GM12878 (cell line): ENCODE measurements around the gene NECAB3. TPM values are rescaled to one million over a fixed set of nuclear protein-coding genes. Genes with fewer than 3 reads are reported as not detected.

Experiments used
- ATAC-seq: fragments of 200-7000 bp; cut with Tn5 transposase; 3 replicates; pipeline ENCODE4 v1.9.1; 2020; ENCODE audit warnings: mild to moderate bottlenecking, moderate library complexity
- BruUV-seq: library from RNA; stranded (reverse); fragments of 400-500 nt; replicated peaks from 2 replicates; lab custom pipeline; 2021; lab: Mats Ljungman, UMichigan
- CTCF ChIA-PET: fragments of 300-600 bp; sonication (Branson Sonifier 250); formaldehyde crosslinking; extraction: SDS; loops from one replicate; lab custom pipeline; 2021; ENCODE audit warnings: inconsistent platforms; lab: Yijun Ruan, JAX
- POLR2A ChIA-PET: fragments of 350-600 bp; formaldehyde crosslinking; extraction: SDS; loops from one replicate; lab custom pipeline; 2021; ENCODE audit warnings: inconsistent platforms; lab: Charles Lee
- RAD21 ChIA-PET: fragments of 300-600 bp; sonication (Branson Sonifier 250); formaldehyde crosslinking; loops from one replicate; lab custom pipeline; 2023; ENCODE audit warnings: antibody characterized with exemption; ENCODE audit not compliant: unreplicated experiment; lab: Charles Lee
- SMC1A ChIA-PET: fragments of 300-600 bp; sonication (Branson Sonifier 250); formaldehyde crosslinking; loops from one replicate; lab custom pipeline; 2023; ENCODE audit not compliant: unreplicated experiment, uncharacterized antibody; lab: Charles Lee
- DNase-seq: peaks from one replicate; pipeline ENCODE4 v3.0.0-alpha.2; 2011; ENCODE audit warnings: low read depth, low spot score
- FAIRE-seq: peaks from 3 replicates; lab custom pipeline; 2011; peaks lifted over from hg19 to GRCh38; lab: Jason Lieb, UNC
- H2AFZ ChIP-seq: 2 replicates; pipeline ENCODE4 v1.6.0; 2011; ENCODE audit warnings: low read depth, low read length, control low read depth; ENCODE audit not compliant: control insufficient read depth
- H3K27ac ChIP-seq: 2 replicates; pipeline ENCODE4 v1.5.1; 2011; ENCODE audit warnings: control low read depth; ENCODE audit not compliant: control insufficient read depth, insufficient read depth
- H3K27me3 ChIP-seq, 2 experiments: replicated peaks in 1 of 2; 2 replicates each; pipeline versions ENCODE4 v1.6.0 to v1.6.1; 2011; ENCODE audit warnings: low read length in 1 of 2; ENCODE audit not compliant: control insufficient read depth in 2 of 2, insufficient read depth in 2 of 2
- H3K36me3 ChIP-seq, 2 experiments: 2 replicates each; pipeline ENCODE4 v1.5.1; 2011; ENCODE audit warnings: low read length in 1 of 2; ENCODE audit not compliant: control insufficient read depth in 2 of 2, insufficient read depth in 2 of 2
- H3K4me1 ChIP-seq: 2 replicates; pipeline ENCODE4 v1.6.1; 2011; ENCODE audit warnings: mild to moderate bottlenecking, low read length, moderate library complexity, mixed read lengths; ENCODE audit not compliant: control insufficient read depth, insufficient read depth
- H3K4me2 ChIP-seq: 2 replicates; pipeline ENCODE4 v1.6.0; 2011; ENCODE audit warnings: control low read depth; ENCODE audit not compliant: control insufficient read depth, insufficient read depth
- H3K4me3 ChIP-seq: fragments of 200-600 bp; sonication (generic); 2 replicates; pipeline ENCODE4 v1.5.1; 2016
- H3K79me2 ChIP-seq: 2 replicates; pipeline ENCODE4 v1.6.0; 2011; ENCODE audit warnings: low read length; ENCODE audit not compliant: control insufficient read depth, insufficient read depth
- H3K9ac ChIP-seq: 2 replicates; pipeline ENCODE4 v1.8.0; 2011; ENCODE audit warnings: low read length, control low read depth, mixed read lengths; ENCODE audit not compliant: control insufficient read depth, insufficient read depth
- H3K9me3 ChIP-seq: replicated peaks from 3 replicates; pipeline ENCODE4 v1.5.1; 2011; ENCODE audit warnings: mild to moderate bottlenecking, low read length; ENCODE audit not compliant: control insufficient read depth, insufficient read depth
- H4K20me1 ChIP-seq: 2 replicates; pipeline ENCODE4 v1.6.0; 2011; ENCODE audit not compliant: control insufficient read depth, insufficient read depth
- BRCA1 ChIP-seq: IDR thresholded peaks from 2 replicates; pipeline ENCODE4 v1.6.1; 2011; ENCODE audit warnings: low read depth, low read length, improper control_type of control experiment
- CBX3 ChIP-seq: fragments of 200-600 bp; sonication (generic); IDR thresholded peaks from 2 replicates; pipeline ENCODE4 v1.6.1; 2016; ENCODE audit warnings: low read depth, borderline replicate concordance
- CHD2 ChIP-seq: IDR thresholded peaks from 2 replicates; pipeline ENCODE4 v1.6.1; 2011; ENCODE audit warnings: low read depth, low read length, improper control_type of control experiment, borderline replicate concordance
- EP300 ChIP-seq, 2 experiments: fragments of 150-350 bp in 1 of 2; IDR thresholded peaks; 2 replicates each; pipeline ENCODE4 v1.6.1; 2011 to 2012; ENCODE audit warnings: low read depth in 2 of 2, low read length in 2 of 2, borderline replicate concordance in 1 of 2, improper control_type of control experiment in 1 of 2, inconsistent platforms in 1 of 2; ENCODE audit not compliant: control insufficient read depth in 1 of 2
- MEF2B ChIP-seq: fragments of 450-650 bp; IDR thresholded peaks from 2 replicates; pipeline ENCODE4 v1.6.1; 2018; ENCODE audit warnings: mild to moderate bottlenecking, moderate library complexity; ENCODE audit not compliant: partially characterized antibody, poor library complexity, severe bottlenecking
- MXI1 ChIP-seq: fragments of 150-350 bp; IDR thresholded peaks from 2 replicates; pipeline ENCODE4 v1.6.1; 2011; ENCODE audit warnings: low read depth, mild to moderate bottlenecking, inconsistent platforms, low read length, improper control_type of control experiment
- NBN ChIP-seq: fragments of 450-650 bp; IDR thresholded peaks from 2 replicates; pipeline ENCODE4 v1.6.1; 2016
- NFXL1 ChIP-seq: fragments of 450-650 bp; IDR thresholded peaks from 2 replicates; pipeline ENCODE4 v1.6.1; 2017; ENCODE audit warnings: antibody characterized with exemption, mild to moderate bottlenecking, borderline replicate concordance
- NFYA ChIP-seq: IDR thresholded peaks from 2 replicates; pipeline ENCODE4 v1.6.1; 2011; ENCODE audit warnings: low read depth, mild to moderate bottlenecking, low read length, improper control_type of control experiment, borderline replicate concordance
- PAX8 ChIP-seq: fragments of 450-650 bp; IDR thresholded peaks from 2 replicates; pipeline ENCODE4 v1.6.1; 2017; ENCODE audit warnings: mild to moderate bottlenecking, moderate library complexity
- POLR2AphosphoS2 ChIP-seq: IDR thresholded peaks from 2 replicates; pipeline ENCODE4 v1.6.1; 2011; ENCODE audit warnings: low read depth, mild to moderate bottlenecking, low read length, improper control_type of control experiment, moderate library complexity
- RAD51 ChIP-seq: fragments of 450-650 bp; IDR thresholded peaks from 2 replicates; pipeline ENCODE4 v1.6.1; 2016; ENCODE audit warnings: moderate library complexity, mild to moderate bottlenecking, inconsistent platforms
- SIN3A ChIP-seq: IDR thresholded peaks from 2 replicates; pipeline ENCODE4 v1.6.1; 2012; ENCODE audit warnings: low read depth, low read length, improper control_type of control experiment
- SUZ12 ChIP-seq: fragments of 200-600 bp; sonication (generic); IDR thresholded peaks from one replicate; pipeline ENCODE4 v1.6.1; 2018; ENCODE audit warnings: antibody characterized with exemption, mild to moderate bottlenecking; ENCODE audit not compliant: unreplicated experiment
- TCF3 ChIP-seq: IDR thresholded peaks from 2 replicates; pipeline ENCODE4 v1.6.1; 2012; ENCODE audit warnings: low read depth, mild to moderate bottlenecking, low read length, borderline replicate concordance; ENCODE audit not compliant: insufficient read depth
- WGBS: methylation state at CpG from one replicate; pipeline ENCODE4 v1.1.6; 2016; ENCODE audit warnings: low lambda C conversion rate; ENCODE audit not compliant: insufficient replicate concordance, insufficient coverage; ENCODE audit errors: missing lambda C conversion rate; 5-methylcytosine and 5-hydroxymethylcytosine counted together
- in situ Hi-C: fragments of 300-500 bp; cut with MboI; formaldehyde crosslinking; loops from 9 replicates; pipeline ENCODE4 v1.14.3; 2018; ENCODE audit warnings: mixed read lengths
- intact Hi-C: fragments of 100-400 bp; cut with micrococcal nuclease; formaldehyde crosslinking; loops from one replicate; pipeline ENCODE4 v1.14.2; 2022; ENCODE audit not compliant: unreplicated experiment
- polyA plus RNA-seq, 11 experiments: library from polyadenylated mRNA; depleted of rRNA in 4 of 11; unstranded in 6 of 11; stranded (reverse) in 5 of 11; fragments of >200 nt; fragmentation: Nextera tagmentation in 4 of 11; fragmentation: Illumina TruSeq in 1 of 11; extraction: Ambion mirVana in 4 of 11; extraction: Trizol in 1 of 11; gene quantifications; 1 replicate in 1 of 11; 2 replicates in 10 of 11; pipeline versions ENCODE4 v1.2.1 to v1.2.3, GENCODE V29; 2011 to 2016; ENCODE audit warnings: inconsistent platforms in 2 of 11, missing spikeins in 2 of 11, low read depth in 1 of 11
- total RNA-seq, 4 experiments: library from RNA; depleted of rRNA in 3 of 4; stranded (reverse); fragments of >200 nt in 3 of 4; fragmentation: Illumina TruSeq in 1 of 4; extraction: Trizol in 1 of 4; gene quantifications; 2 replicates each; pipeline versions ENCODE4 v1.2.1 to v1.2.3, GENCODE V29; 2013 to 2021
- TF ChIP-seq, protein P1 (sequence below): fragments of 450-650 bp; IDR thresholded peaks from 2 replicates; pipeline ENCODE4 v1.6.1; 2017; ENCODE audit warnings: mild to moderate bottlenecking, low read depth, inconsistent platforms; ENCODE audit not compliant: poor library complexity, severe bottlenecking
- TF ChIP-seq, protein P2 (sequence below): fragments of 450-650 bp; conservative IDR thresholded peaks from 2 replicates; pipeline ENCODE4 v1.6.1; 2017; ENCODE audit warnings: mild to moderate bottlenecking, moderate library complexity
- TF ChIP-seq, protein P3 (sequence below), 3 experiments: IDR thresholded peaks in 2 of 3; conservative IDR thresholded peaks in 1 of 3; 2 replicates each; pipeline ENCODE4 v1.5.1; 2011; ENCODE audit warnings: low read depth in 3 of 3, low read length in 3 of 3, mild to moderate bottlenecking in 3 of 3, control low read depth in 2 of 3, moderate library complexity in 2 of 3, inconsistent platforms in 1 of 3, mixed read lengths in 1 of 3; ENCODE audit not compliant: control insufficient read depth in 2 of 3, insufficient read depth in 1 of 3; ENCODE audit errors: extremely low read depth in 1 of 3

NECAB3 gene
- total and polyA plus RNA-seq, 10 of the 15 experiments (the other 5 are each of a cell fraction or from before 2014, with no cell fraction given) = 0.21 to 17.0 (median 7.2) TPM

DNA sequence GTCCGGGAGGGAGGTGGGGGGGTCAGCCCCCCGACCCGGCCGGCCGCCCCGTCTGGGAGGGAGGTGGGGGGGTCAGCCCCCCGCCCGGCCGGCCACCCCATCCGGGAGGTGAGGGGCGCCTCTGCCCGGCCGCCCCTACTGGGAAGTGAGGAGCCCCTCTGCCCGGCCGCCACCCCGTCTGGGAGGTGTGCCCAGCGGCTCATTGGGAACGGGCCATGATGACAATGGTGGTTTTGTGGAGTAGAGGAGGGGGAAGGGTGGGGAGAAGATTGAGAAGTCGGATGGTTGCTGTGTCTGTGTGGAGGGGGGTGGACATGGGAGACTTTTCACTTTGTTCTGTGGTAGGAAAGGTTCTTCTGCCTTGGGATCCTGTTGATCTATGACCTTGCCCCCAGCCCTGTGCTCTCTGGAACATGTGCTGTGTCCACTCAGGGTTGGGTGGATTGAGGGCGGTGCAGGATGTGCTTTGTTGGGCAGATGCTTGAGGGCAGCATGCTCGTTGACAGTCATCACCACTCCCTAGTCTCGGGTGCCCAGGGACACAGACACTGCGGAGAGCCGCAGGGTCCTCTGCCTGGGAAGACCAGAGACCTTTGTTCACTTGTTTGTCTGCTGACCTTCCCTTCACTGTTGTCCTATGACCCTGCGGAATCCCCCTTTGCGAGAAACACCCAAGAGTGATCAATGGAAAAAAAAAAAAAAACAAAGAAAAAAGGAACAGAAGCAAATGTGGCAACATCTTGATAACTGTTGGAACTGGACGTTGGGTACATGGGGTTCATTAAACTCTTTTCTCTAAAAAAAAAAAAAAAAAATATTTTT is 27.6 kb upstream of the NECAB3 start:
- Histone ChIP-seq H3K4me3 (no peak overlapping the region), H3K9me3 (no peaks in the 10 kb centered on the region), H3K27ac (no peak overlapping the region), H3K79me2 (no peaks in the 10 kb centered on the region), H4K20me1 (no peaks in the 10 kb centered on the region), H3K4me2 (no peak overlapping the region), H3K4me1 (no peaks in the 10 kb centered on the region), H3K36me3 (no peaks in the 10 kb centered on the region), H2AFZ (no peak overlapping the region), H3K9ac (no peak overlapping the region), H3K27me3 (no peaks in the 10 kb centered on the region)
- ChIA-PET CTCF (no interaction called here), POLR2A (no interaction called here), RAD21 (no interaction called here), SMC1A (no interaction called here)
- no peak for ATAC-seq
- 98% methylated on average over 7 of the region's 27 CpGs for WGBS
- FAIRE-seq = no peak
- BruUV-seq = no TSS peak
- no peak for DNase-seq
- in situ Hi-C loops (no loop called here), intact Hi-C loops (no loop called here)
- TF ChIP-seq BRCA1 (no peak), EP300 (IDR thresholded peaks at IDR 0.05; ENCODE audit: borderline replicate concordance in 1 of 2, control insufficient read depth in 1 of 2, low read depth in 2 of 2, low read length in 2 of 2) (no peak), SIN3A (no peak), CHD2 (no peak), MEF2B (no peak), CBX3 (no peak), SUZ12 (no peak), POLR2AphosphoS2 (no peak), MXI1 (no peak), PAX8 (no peak), RAD51 (no peak), NFXL1 (no peak), NBN (no peak), TCF3 (no peak), NFYA (no peak)
- TF ChIP-seq, protein P1, sequence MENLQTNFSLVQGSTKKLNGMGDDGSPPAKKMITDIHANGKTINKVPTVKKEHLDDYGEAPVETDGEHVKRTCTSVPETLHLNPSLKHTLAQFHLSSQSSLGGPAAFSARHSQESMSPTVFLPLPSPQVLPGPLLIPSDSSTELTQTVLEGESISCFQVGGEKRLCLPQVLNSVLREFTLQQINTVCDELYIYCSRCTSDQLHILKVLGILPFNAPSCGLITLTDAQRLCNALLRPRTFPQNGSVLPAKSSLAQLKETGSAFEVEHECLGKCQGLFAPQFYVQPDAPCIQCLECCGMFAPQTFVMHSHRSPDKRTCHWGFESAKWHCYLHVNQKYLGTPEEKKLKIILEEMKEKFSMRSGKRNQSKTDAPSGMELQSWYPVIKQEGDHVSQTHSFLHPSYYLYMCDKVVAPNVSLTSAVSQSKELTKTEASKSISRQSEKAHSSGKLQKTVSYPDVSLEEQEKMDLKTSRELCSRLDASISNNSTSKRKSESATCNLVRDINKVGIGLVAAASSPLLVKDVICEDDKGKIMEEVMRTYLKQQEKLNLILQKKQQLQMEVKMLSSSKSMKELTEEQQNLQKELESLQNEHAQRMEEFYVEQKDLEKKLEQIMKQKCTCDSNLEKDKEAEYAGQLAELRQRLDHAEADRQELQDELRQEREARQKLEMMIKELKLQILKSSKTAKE = no peak
- TF ChIP-seq, protein P2, sequence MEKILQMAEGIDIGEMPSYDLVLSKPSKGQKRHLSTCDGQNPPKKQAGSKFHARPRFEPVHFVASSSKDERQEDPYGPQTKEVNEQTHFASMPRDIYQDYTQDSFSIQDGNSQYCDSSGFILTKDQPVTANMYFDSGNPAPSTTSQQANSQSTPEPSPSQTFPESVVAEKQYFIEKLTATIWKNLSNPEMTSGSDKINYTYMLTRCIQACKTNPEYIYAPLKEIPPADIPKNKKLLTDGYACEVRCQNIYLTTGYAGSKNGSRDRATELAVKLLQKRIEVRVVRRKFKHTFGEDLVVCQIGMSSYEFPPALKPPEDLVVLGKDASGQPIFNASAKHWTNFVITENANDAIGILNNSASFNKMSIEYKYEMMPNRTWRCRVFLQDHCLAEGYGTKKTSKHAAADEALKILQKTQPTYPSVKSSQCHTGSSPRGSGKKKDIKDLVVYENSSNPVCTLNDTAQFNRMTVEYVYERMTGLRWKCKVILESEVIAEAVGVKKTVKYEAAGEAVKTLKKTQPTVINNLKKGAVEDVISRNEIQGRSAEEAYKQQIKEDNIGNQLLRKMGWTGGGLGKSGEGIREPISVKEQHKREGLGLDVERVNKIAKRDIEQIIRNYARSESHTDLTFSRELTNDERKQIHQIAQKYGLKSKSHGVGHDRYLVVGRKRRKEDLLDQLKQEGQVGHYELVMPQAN = no peak
- TF ChIP-seq, protein P3, sequence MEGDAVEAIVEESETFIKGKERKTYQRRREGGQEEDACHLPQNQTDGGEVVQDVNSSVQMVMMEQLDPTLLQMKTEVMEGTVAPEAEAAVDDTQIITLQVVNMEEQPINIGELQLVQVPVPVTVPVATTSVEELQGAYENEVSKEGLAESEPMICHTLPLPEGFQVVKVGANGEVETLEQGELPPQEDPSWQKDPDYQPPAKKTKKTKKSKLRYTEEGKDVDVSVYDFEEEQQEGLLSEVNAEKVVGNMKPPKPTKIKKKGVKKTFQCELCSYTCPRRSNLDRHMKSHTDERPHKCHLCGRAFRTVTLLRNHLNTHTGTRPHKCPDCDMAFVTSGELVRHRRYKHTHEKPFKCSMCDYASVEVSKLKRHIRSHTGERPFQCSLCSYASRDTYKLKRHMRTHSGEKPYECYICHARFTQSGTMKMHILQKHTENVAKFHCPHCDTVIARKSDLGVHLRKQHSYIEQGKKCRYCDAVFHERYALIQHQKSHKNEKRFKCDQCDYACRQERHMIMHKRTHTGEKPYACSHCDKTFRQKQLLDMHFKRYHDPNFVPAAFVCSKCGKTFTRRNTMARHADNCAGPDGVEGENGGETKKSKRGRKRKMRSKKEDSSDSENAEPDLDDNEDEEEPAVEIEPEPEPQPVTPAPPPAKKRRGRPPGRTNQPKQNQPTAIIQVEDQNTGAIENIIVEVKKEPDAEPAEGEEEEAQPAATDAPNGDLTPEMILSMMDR (IDR thresholded peaks at IDR 0.05 in 2 of 3, conservative IDR thresholded peaks at IDR 0.05 in 1 of 3; ENCODE audit: control insufficient read depth in 2 of 3, extremely low read depth in 1 of 3, insufficient read depth in 1 of 3, low read depth in 3 of 3, low read length in 3 of 3) = no peak
